Measurements from ENCODE around the gene NFATC3.

DNA sequence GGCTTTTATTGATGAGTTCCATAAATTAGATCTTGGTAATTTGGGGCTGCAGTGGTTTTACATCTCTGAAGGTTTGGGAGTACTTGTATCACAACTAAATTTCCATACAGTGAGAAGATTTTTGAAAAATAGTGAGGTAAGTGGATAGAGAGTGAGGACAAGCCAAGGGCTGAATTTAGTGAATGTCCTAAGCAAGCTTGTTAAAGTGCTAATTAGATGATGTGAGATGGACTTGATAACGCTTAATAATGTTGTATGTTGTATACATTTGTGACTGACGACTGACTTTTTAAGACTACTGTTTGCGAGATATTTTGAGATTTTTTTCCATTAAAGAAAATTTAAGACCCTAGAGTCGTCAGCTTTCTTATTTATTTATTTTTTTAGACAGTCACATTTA is 3.9 kb downstream of the NFATC3 start:
- TF ChIP-seq CTCF (IDR thresholded peaks at IDR 0.05) (no peak), POLR2A (IDR thresholded peaks at IDR 0.05) (no peak)

All from body of pancreas (tissue), 4 donors.